GM19351 (cell line): ENCODE results near the gene GOLGB1.
"Not testable (repeated sequence)": the region's sequence is repeated elsewhere in the genome, so short reads cannot be mapped to it uniquely, and the experiment has no call there.

Experiments
- ATAC-seq: cut with Tn5 transposase; IDR thresholded peaks from one replicate; pipeline ENCODE4 v1.9.1; 2021; ENCODE audit warnings: mild to moderate bottlenecking, moderate library complexity; ENCODE audit not compliant: unreplicated experiment

GOLGB1 gene

GRCh38 chr3:121696186-121696585 lies 53.4 kb downstream of the GOLGB1 start:
- ATAC-seq = no peak

- ATAC-seq = no peak
Measured at GRCh38 chr3:121692010-121692699, 57.4 kb downstream of the GOLGB1 start.

GRCh38 chr3:121690777-121691405 lies 58.6 kb downstream of the GOLGB1 start:
- ATAC-seq = peak; percentile 88

- ATAC-seq = not testable (repeated sequence)
Measured at GRCh38 chr3:121688747-121689146, 60.8 kb downstream of the GOLGB1 start.

- no peak for ATAC-seq
Measured at GRCh38 chr3:121681792-121682191, 67.7 kb downstream of the GOLGB1 start.

GRCh38 chr3:121677141-121677540 lies 72.4 kb downstream of the GOLGB1 start:
- ATAC-seq = no peak

GRCh38 chr3:121670676-121671075 lies 78.9 kb downstream of the GOLGB1 start:
- ATAC-seq = no peak

- no peak for ATAC-seq
Measured at GRCh38 chr3:121667333-121667732, 82.2 kb downstream of the GOLGB1 start.

GRCh38 chr3:121665488-121665887 lies 84.1 kb downstream of the GOLGB1 start:
- ATAC-seq = no peak

- no peak for ATAC-seq
Measured at GRCh38 chr3:121663171-121663847, 86.2 kb downstream of the GOLGB1 start.

- no peak for ATAC-seq
Measured at GRCh38 chr3:121662742-121663141, 86.8 kb downstream of the GOLGB1 start.

- no peak for ATAC-seq
Measured at GRCh38 chr3:121661376-121661775, 88.2 kb downstream of the GOLGB1 start.

GRCh38 chr3:121660356-121661171 lies 89.0 kb downstream of the GOLGB1 start, which contains the start of gene HCLS1:
Gene HCLS1, minus strand, starts transcription at chr3:121660903. Its CDS starts 2,556 bp downstream, at chr3:121658347.
- peak; percentile 79 for ATAC-seq

GRCh38 chr3:121659586-121659985 lies 90.0 kb downstream of the GOLGB1 start:
- ATAC-seq = no peak

- no peak for ATAC-seq
Measured at GRCh38 chr3:121658716-121659435, 90.7 kb downstream of the GOLGB1 start.

- peak; percentile 79 for ATAC-seq
Measured at GRCh38 chr3:121654493-121655385, 94.8 kb downstream of the GOLGB1 start.

- ATAC-seq = no peak
Measured at GRCh38 chr3:121651684-121652083, 97.9 kb downstream of the GOLGB1 start.

- ATAC-seq = no peak
Measured at GRCh38 chr3:121649645-121650044, 99.9 kb downstream of the GOLGB1 start.

GRCh38 chr3:121648219-121648958 lies 101.2 kb downstream of the GOLGB1 start:
- no peak for ATAC-seq
